Activated CD4-positive, alpha-beta T cell treated with anti-CD3 and anti-CD28 coated beads for 4 hours (primary cell): ENCODE data around the gene GPATCH2.

ENCODE experiments used
- DNase-seq, 2 donors: peaks; one replicate each; pipeline ENCODE4 v3.0.0-alpha.2; 2020

The GPATCH2 gene

GRCh38 chr1:217574265-217574949 lies 56.5 kb downstream of the GPATCH2 start:
- no peak for DNase-seq

DNA sequence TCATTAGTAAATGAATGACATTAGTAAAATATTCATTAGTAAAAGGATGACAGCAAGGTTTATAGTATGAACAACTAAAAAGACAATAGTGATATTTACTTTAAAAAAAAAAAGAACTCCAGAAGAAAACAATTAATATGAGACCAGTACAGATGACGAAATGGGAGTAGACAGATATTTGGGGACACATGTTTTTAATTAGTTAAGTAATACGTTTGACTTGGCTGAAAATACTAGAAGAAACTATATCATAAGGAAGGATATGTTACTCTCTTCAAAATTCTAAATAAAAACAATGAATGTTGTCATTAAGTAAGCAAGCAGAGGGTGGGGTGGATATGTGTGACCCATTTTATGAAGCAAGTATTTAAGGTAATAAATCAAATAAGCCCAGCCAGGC lies 61.9 kb downstream of the GPATCH2 start:
- DNase-seq = no peak

GRCh38 chr1:217568200-217568599 lies 62.7 kb downstream of the GPATCH2 start:
- no peak for DNase-seq

DNA sequence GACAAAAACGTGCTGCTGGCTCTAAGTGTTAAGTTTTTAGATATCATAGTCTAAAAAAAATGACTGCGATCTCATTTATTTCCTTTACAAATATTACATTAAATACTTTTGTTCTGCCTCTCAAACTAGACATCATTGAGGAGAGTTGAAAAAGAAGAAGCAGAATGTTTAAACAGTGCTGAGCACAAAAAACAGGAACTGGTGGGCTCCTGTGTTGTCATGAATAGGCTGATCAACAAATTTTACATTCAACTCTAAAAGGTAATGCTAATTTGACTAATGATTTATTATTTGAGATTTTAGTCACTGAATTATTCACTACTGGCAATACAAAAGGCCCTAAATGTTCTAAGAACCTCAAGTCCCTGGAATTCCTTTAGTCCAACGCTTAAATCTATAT lies 66.1 kb downstream of the GPATCH2 start:
- DNase-seq = no peak

- no peak for DNase-seq
Measured at GRCh38 chr1:217564207-217564606, 66.7 kb downstream of the GPATCH2 start.

GRCh38 chr1:217563179-217563578 lies 67.7 kb downstream of the GPATCH2 start:
- DNase-seq = no peak

GRCh38 chr1:217562229-217562878 lies 68.5 kb downstream of the GPATCH2 start:
- DNase-seq = no peak

GRCh38 chr1:217561446-217561845 lies 69.4 kb downstream of the GPATCH2 start:
- DNase-seq = no peak

- no peak for DNase-seq
Measured at GRCh38 chr1:217554849-217555248, 76.0 kb downstream of the GPATCH2 start.

- no peak for DNase-seq
Measured at GRCh38 chr1:217553949-217554509, 76.9 kb downstream of the GPATCH2 start.

GRCh38 chr1:217552339-217552951 lies 78.4 kb downstream of the GPATCH2 start:
- DNase-seq = no peak

- no peak for DNase-seq
Measured at GRCh38 chr1:217542837-217543236, 88.1 kb downstream of the GPATCH2 start.

DNA sequence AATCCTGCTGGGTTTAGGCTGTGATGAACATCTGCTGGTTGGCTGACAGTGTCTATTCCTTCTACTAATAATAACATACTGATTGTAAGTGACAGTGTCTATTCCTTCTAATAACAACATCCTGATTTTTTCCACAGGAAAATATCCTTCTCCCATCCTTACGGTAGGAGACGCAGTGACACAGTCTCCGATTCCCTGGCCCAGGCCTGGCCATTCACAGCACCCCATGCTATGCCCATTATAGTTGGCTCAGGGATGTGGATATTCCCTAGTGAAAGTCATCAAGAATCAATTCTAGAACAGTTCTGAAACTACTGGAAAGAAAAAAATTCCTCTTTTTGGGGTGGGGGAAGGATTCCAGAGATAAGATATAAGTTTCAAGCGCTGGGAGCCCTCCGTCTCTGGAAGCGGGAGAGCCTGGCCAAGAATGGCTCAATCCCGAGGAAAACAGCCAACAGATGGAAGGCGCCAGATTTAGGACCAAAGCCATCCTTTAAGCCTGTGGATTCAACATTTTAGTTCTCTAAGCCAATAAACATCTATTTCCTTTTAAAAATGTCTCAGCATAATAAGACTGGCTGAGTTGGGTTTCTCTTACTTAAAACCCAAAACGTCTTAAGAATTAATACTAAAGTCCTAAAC lies 88.6 kb downstream of the GPATCH2 start:
- DNase-seq = no peak

GRCh38 chr1:217540321-217540720 lies 90.6 kb downstream of the GPATCH2 start:
- no peak for DNase-seq

DNA sequence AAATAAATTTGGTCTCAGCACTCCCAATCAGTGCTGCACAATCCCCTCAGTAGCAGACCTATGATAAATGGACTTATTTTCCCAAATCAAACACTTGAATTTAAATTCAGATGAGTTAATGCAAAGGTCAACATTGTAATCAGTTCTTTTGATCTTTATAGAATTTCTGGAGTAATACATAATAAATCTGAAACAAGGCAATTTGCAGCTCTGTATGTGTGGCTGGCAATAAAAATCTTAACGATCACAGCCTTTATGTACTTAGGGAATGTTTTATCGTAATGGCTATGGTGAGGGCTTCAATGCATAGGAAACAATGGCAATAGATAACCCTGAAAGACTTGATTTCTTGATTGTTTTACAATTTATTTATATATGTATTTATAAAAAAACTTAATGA lies 91.4 kb downstream of the GPATCH2 start:
- no peak for DNase-seq

- DNase-seq = no peak
Measured at GRCh38 chr1:217535601-217536377, 95.1 kb downstream of the GPATCH2 start.

DNA sequence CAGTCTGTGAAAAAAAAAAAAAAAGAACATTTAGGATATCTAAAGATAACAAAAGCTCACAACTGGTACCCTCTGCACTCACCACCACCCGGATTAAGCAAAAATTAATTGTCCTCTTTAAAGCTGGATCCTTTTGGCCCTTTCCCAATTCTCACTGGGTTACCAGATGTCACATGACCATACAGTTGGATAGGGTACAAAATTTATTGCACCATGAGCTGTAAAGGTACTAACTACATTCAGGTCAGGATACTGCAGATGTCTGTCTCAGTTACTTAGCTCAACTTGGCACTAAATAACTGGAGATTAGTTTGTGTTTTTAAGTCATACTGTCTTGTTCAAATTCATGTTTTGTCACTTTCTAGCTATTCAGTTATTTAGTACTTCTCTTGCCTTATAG lies 96.3 kb downstream of the GPATCH2 start:
- no peak for DNase-seq

GRCh38 chr1:217528271-217528670 lies 102.6 kb downstream of the GPATCH2 start:
- no peak for DNase-seq

GRCh38 chr1:217527151-217527550 lies 103.7 kb downstream of the GPATCH2 start:
- no peak for DNase-seq

DNA sequence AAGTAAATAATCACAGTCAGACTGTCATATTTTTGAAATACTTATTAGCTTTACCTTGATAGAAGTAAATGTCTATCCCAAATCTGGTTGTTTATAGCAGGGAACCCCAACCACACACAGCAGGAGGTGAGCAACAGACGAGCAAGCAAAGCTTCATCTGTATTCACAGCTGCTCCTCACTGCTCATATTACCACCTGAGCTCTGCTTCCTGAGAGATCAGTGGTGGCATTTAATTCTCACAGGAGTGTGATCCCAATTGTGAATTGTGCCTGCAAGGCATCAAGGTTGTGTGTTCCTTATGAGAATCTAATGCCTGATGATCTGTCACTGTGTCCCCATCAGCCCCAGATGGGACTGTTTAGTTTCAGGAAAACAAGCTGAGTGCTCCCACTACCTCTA lies 104.3 kb downstream of the GPATCH2 start:
- no peak for DNase-seq

DNA sequence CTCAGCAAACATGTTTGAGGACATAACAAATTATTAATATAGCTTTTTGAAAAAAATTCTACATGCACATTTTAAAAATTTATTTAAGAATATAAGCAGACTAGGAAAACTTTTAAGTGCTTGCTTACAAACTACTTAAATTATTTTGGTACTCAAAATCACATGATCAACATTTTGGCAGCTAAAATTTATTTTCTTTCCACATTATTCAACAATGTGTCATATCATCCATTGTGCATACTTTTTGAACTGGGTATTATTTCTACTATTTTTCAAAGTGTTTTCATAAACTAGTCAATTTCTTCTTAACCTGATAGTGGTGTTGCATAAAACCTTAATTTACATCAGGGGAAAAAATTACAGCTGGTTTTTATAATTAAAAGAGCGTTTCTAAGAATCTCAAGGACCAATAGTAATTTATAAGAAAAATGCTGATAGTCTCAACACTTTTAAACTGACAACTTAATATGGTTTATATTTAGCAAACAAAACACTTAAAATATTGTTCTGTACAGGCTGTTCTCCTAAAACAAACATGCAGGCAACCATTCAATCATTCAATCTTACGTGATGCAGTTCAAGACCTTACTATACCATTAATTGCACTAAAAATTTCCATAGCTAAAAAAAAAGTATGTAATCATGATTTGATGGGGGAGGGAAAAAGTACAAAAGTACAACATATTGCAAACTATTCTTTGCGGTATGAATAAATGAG lies 105.0 kb downstream of the GPATCH2 start:
- no peak for DNase-seq
